Colon (tissue), 2 donors: ENCODE measurements around the gene ABRACL.
"Not testable (repeated sequence)": the region's sequence is repeated elsewhere in the genome, so short reads cannot be mapped to it uniquely, and the experiment has no call there.

ENCODE experiments used
- FAIRE-seq: peaks from 2 replicates; lab custom pipeline; 2012; peaks lifted over from hg19 to GRCh38; lab: Jason Lieb, UNC
- donor health status: control.
- donor health status: control.

Gene ABRACL, protein sequence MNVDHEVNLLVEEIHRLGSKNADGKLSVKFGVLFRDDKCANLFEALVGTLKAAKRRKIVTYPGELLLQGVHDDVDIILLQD

DNA sequence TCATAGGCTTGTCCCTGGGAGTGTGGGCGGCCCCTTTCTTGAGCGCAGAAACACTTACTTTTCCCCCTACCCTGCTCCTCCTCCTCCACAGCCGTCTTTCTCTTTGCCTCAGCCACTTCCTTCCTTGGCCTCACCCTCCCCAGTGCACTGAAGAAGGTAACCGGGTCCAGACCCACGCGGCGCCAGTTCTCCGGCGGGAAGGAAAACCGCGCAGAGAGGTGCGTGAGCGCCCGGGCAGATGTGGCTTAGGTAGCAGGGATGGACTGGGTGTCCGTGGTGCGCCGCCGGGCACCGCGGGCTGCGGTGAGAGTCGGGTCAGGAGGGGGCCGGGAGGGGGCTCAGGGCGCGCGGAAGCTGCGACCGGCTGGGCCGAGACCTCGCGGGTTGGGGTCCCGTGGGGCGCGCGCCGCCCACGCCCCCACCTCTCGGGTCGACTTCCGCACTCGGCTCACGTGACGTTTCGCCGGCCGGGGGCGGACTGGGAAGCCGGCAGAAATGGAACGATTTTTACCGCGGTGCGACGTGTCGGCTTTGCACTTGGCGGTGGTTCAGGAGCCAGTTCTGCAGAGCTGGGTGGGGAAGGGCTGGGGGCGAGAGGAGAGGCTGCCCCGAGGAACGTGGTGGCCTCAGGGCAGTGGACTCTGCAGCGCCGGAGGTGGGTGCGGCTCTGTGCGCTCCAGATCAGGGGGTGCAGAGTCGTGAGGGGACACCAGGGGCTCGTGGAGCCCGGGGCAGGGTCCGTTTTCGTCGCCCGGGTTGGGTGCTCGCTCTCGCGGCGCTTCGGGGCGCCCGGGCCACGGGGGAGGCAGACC, at the start of gene ABRACL:
Gene ABRACL, plus strand, starts transcription at position 88 of the 812 bp plus-strand sequence. CDS start 5,416 bp downstream, outside the sequence.
- FAIRE-seq: no peak

DNA sequence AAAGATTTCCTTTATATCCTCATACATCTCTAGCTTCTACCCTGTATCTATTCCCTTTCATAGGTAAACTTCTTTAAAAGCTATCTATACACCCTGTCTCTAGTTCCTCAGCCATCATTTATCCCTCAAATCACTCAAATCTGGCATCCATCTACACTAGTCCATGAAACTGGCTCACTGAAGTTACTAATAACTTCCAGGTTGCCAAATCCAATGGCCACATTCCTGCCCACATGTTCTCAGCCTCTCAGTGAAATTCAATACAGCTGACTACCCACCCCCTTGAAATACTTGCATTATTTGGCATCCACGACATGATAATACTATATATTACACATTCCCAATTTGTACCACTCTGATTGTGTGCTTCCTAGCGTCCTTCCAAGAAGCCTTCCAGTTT, 49.2 kb upstream of the ABRACL start:
- FAIRE-seq: no peak

DNA sequence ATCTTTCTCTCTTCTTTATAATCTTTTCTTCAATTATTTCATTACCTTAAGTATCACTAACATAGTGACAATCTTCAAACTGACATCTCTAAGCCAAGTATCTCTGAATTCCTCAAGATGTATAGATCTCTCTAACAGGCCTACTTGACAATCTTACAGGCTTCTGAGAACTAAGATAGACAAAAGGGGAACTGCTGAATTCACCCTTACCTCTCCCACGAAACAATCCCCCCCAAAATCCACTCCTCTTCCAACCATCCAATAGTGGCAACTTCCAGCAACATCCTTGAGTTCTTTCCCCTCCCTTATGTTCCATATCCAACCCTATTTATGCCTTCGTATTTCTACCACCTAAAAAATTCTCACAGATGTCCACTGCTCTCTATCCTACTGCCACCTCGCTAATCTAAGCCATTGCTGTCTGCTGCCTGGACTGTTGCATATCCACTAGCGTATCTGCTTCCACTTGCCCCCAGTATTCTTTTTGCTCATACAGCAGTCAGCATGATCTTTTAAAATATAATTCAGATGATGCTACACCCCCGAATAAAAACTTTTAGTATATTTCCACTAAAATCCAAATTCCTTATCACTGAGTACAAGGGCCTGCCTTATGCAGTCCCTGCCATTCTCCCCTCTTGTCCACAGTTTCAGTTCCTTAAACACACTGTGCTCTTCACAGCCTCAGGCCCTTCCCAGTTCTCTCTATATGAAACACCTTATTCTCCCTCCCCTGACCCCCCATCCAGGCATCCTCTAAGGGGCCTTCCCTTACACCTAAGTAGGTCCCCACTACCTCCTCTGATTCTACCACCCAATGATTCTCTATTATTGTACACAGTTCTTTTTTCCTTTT, 48.5 kb upstream of the ABRACL start:
- FAIRE-seq: no peak

DNA sequence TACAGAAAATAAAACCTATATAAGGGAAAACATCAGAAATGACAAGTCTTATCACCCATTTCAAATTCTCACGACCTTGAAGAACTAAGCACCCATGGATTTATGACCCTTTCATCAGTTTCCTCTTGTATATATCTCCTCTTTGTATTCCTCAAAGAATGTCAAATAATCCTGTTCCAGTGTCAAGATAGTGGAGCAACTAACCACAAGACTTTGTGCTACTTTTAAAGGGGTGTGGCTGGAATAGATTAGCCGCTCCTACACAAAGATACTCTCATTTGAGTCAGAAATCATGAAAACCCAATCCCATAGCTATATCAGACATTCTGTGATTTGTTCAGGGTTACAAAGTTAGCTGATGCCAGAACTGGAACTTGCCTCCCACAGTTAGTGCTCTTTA, 47.1 kb upstream of the ABRACL start:
- FAIRE-seq: no peak

DNA sequence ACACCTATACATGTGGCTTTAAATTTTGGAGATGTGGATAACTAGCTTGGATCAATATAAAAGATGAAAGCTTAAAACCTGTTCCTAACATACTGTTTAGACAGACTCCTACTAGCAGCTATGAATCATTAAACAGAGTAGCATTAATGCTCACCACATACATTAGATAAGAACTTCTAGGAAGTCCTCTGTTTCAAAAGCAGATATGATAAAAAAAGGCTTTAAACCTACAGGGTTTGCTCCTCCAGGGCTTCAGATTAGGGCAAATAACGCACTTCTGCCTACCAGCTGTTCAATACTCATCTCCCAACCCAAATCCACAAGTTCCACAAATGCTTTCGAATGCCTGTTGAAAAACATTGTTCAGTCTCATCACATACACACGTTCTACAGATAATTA, 42.0 kb upstream of the ABRACL start:
- no peak for FAIRE-seq

DNA sequence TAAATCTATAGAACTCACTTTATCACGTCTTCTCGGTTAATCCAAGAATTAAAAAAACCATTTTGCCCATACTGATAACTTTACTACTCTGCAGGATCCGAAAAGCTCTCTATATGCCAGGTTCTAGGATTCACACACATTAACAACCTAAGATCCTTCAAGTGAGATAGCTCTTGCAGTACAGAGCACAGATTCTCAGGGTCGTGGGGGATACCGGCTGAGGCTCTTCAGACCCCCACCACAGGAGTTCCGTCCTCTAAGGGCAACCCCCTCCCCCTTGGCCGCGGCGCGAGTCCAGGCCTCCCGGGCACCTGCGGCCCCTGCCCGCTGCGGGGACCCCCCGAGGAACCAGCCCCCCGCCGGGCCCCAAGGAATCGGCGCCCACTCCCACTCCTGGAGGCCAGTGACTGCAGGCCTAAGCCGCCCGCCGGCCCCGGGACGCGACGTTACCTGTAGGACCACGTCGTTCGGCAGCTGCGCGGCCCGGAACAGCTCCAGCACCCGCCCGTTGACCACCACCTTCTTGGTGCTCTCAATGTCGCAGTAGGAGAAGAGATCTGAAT, 41.4 kb upstream of the ABRACL start:
- no peak for FAIRE-seq

DNA sequence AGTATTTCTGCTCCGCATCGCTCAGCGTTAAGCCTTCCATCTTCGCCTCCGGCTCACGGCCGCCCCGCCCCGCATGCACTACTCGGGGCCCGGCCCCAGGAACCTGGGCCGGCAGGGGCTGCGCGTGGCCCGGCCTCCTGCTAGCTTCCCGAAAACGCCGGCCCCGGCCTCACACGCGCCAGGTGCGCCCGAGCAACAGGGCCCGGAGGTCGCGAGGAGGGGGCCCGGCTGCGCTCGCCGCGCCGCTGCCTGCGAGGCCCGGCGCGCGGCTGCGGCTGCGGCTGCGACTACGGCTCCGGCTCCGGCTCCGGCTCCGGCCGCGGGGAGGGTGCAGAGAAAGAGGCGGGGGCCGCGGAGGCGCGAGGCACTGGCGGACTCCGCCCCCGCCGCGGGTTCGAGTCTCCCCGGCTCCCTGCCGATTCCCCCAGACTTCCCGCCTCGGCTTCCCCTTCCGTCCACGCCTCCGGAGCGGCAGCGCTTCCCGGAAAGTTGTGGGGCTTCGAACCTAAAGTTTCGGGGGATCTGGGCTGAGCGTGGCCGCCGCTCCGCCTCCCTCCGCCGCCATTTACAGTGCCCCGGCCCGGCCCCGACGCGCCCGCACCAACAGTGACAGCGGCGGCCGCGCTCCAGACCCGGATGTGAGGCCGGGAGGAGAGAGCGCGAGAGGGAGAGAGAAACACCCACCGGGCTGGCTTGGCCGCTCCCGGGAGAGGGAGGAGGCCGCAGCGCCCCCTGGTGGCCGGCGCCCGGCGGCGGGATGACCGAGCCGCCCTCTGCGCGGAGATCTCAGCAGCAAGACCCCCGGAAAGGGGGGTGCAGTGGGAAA, 40.7 kb upstream of the ABRACL start, which contains the start of gene REPS1:
Gene REPS1, minus strand, starts transcription at position 611 of the 826 bp plus-strand sequence. Its CDS starts 571 bp downstream, at position 40.
- no peak for FAIRE-seq

DNA sequence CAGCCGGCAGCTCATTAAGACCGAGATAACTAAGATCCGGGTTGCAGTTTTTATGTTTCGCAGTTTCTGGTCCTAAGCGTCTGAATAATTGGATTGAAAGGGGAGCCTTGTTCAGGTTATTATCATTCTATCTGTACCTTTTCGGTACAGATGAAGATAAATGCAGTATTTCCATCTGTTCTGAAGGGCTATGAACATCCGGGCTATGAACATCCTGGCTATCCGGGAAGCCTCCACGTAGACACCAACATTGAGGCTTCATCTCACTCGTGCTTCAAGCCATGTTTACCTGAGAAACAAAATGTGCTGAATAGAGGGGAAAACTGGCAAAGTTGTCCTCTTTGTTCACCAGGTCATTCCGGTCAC, 40.1 kb upstream of the ABRACL start:
- no peak for FAIRE-seq

DNA sequence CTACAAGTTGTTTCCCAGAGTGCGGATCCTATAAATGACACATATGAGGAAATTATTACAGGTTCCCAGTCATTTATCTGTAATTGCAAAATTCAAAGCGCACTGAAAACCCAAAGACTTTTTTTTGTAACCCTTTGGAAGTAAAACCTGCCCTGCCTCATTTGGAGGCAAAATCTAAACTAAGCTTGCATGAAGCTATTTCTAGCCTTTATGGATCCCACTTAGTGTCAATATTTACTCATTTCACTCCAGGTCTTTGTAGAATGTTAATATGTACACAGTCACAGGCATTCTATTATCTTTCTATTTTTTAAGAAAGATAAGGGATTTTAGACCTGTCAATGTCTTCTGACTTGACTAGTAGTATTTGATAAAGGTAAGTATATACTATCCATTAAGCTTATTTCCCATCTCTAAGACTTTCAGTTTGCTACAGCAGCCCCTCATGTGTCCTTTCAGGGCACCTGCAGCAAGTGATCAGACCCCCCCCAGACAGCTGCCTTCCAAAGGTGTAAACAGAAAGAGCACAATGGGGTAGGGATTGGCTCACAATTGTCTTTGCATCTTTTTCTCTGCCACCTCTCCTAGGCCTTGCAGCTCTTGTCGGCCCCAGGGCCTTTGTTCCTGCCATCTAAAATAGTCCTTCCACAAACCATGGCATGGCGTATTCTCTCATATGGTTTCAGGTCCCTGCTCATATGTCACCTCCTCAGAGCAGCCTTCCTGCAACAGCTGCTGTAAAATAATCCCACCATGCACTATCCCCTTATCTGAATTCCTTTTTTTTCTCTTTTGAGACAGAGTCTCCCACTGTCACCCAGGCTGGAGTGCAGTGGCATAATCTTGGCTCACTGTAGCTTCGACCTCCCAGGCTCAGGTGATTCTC, 39.2 kb upstream of the ABRACL start:
- no peak for FAIRE-seq

DNA sequence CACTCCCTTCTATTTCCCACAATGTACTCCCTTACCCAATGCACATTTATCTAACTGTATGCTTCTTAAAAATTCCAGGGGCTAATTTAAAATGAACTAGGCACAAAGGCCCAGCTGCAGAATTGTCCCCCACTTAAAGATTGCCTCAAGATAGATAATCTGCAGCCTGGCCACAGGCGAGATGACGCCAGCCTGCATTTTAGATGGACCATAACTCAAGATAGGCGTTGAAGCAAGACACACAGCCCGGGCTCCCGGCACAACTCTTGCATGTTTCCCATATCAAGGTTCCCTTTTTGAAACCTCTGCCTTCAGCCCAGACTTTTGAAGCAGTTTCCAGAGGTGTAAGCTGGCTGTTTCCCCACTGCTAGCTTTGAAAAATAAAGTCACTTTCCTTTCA, 37.3 kb upstream of the ABRACL start:
- FAIRE-seq: no peak

DNA sequence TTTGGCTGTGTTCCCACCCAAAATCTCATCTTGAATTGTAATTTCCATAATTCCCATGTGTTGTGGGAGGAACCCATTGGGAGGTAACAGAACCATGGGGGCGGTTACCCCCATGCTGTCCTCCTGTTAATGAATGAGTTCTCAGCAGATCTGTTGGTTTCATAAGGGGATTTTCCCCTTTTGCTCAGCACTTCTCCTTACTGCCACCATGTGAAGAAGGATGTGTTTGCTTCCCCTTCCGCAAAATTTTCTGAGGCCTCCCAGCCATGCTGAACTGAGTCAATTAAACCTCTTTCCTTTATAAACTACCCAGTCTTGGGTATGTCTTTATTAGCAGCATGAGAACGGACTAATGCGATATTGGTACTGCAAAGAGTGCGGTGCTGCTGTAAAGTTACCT, 35.6 kb upstream of the ABRACL start:
- FAIRE-seq: not testable (repeated sequence)

DNA sequence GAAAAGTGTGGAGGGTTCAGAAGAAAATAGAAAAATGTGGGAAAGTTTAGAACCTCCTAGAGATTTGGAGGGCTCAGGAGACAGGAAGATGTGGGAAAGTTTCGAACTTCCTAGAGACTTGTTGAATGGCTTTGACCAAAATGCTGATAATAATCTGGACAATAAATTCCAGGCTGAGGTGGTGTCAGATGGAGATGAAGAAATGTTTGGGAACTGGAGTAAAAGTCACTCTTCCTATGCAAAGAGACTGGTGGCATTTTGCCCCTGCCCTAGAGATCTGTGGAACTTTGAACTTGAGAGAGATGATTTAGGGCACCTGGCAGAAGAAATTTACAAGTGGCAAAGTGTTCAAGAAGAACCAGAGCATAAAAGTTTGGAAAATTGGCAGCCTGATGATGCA, 35.1 kb upstream of the ABRACL start:
- FAIRE-seq: not testable (repeated sequence)

DNA sequence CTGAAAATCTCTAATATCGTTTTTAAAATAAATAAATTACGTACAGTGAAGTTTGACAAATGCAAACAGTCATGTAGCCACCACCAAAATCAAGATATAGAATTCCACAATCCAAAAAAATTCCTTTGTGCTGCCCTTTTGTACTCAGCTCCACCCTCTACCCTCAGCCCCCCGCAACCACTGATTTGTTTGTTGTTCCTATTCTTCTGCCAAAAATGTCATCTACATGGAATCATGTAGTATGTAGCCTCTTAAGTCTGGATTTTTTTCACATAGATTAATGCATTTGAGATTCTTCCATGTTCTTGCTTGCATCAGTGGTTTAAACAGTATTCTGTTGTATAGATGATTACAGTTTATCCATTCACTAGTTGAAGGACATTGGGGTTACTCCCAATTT, 32.0 kb upstream of the ABRACL start:
- FAIRE-seq: no peak

DNA sequence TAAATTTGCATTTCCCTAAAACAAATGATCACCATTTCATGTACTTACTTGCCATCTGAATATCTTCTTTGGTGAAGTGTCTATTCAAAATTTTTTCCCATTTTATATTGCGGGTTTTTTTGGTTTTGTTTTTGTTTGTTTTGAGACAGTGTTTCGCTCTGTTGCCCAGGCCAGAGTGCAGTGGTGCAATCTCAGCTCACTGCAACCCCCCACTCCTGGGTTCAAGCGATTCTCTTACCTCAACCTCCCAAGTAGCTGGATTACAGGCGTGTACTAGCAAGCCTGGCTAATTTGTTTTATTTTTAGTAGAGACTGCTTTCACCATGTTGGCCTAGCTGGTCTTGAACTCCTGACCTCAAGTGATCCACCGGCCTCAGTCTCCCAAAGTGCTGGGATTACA, 31.4 kb upstream of the ABRACL start:
- no peak for FAIRE-seq

DNA sequence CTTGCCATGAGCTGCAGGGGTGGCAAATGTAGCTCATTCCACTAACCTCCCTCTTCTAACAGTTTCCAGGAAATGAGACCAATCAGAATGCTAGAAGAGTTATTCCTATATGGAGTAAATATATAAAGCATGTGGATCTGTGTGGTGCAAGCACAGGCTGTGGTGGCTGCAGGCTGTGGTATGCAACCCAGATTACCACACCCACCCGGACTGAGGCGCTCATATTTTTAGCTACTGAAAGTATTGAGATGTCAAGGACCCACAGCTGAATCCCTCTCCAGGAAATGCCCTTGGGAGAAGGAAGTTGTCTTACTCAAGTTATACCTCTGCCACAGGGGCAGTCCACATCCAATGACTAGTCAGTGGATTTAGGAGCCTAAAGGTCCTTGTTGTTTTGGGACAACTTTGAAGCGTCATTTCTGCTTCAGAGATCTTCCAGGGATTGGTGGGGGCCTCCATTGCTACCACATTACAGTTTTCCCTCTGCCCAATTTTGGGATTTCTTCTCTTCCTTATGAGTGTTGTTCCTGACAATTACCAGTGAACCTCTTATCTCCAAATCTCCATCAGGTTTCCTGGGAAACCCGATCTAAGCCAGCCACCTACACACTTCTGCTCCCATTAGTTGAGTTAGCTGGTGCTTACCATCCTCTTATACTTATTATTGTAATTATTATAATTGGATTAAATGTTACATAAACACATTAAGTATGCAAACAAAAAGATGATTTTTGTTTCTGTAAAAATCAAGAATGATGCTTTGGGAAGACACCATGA, 28.4 kb upstream of the ABRACL start:
- no peak for FAIRE-seq

DNA sequence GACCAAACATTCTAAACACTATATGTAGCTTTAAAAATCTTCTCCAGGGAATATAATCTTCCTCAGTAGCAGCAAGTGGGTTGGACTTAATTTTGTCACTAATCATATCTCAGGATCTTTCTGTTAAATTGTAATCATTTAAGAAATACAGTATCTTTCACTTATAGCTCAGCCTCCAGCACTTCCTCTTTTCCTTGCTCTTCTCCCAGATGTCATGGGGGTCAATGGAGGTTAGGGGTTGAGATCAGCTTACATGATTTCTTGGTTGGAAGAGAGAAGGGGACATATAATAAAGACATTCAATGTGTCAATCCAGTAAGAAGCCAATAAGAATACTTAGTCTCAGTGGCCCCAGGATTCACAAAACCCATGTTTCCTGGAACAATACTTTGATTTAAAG, 24.8 kb upstream of the ABRACL start:
- FAIRE-seq: no peak

DNA sequence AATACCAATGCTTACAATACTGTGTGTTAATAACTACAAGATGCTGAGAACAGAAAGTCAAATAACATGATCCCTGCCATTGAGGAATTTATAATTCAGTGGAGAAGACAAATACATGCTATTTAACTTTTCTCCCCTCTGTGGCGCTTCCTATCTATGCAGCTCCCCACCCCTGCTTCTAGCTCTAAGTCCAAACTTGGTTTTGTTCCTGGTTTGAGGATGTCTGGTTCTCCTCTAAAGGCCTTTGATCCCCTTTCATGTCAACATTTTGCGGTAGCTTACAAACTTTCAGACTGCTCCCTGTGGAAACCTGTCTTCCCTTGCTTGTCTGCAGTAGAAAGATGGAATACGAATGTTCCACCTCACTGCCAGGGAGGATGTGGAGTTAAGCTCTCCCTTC, 22.1 kb upstream of the ABRACL start:
- no peak for FAIRE-seq

DNA sequence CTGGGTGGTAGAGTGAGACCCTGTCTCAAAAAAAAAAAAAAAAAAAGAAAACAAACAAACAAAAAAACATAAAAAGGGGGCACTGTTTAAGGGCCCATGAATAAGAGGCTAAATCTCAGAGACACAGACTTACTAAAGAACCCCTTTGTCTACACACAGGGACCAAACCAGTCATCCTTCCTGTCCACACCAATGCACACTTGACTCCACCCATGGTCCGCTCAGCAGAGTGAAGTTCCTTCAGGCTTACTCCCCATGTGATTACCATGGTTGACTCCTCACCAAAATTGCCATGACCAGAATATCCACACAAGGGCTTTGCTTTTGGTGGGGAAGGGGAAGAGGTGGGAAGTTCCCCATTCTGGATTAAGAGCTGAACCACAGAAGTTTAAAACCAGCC, 21.1 kb upstream of the ABRACL start:
- no peak for FAIRE-seq

DNA sequence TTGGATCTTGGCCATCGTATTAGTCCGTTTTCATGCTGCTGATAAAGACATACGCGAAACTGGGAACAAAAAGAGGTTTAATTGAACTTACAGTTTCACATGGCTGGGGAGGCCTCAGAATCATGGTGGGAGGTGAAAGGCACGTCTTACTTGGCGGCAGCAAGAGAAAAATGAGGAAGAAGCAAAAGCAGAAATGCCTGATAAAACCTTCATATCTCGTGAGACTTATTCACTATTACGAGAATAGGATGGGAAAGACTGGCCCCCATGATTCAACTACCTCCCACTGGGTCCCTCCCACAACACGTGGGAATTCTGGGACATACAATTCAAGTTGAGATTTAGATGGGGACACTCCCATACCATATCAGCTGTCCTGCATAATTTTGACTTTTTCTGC, 20.4 kb upstream of the ABRACL start:
- no peak for FAIRE-seq

DNA sequence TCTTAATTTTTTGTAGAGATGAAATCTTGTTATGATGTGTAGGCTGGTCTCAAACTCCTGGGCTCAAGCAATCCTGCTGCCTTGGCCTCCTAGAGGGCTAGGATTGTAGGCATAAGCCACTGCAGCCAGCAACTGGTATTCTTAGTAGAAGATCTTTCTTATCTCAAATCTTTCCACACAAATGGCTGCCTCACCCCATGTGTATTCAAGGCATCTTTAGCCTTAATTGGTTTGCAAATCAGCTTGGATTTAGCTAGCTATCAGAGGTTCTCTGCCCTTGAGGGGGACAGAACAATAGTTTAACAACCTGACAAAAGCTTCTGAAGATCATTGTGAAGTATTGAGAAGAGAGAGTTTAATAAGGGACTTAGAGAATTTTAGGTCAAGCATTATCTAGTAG, 17.9 kb upstream of the ABRACL start:
- FAIRE-seq: no peak
